Testis (tissue), 3 donors: ENCODE results near the gene ZNF593OS. TPM values are rescaled to one million over a fixed set of nuclear protein-coding genes. Genes with fewer than 3 reads are reported as not detected.

Experiments
- DNase-seq: peaks from one replicate; pipeline ENCODE4 v3.0.0-alpha.2; 2019
- H3K27ac ChIP-seq, 2 donors: fragments of 200-600 bp; sonication (generic); one replicate each; pipeline ENCODE4 v1.5.1; 2019
- H3K27me3 ChIP-seq: fragments of 200-600 bp; sonication (generic); one replicate; pipeline ENCODE4 v1.5.1; 2019
- H3K36me3 ChIP-seq: fragments of 200-600 bp; sonication (generic); one replicate; pipeline ENCODE4 v1.5.1; 2017; ENCODE audit warnings: low read depth; ENCODE audit errors: missing control alignments
- H3K4me1 ChIP-seq: fragments of 200-600 bp; sonication (generic); one replicate; pipeline ENCODE4 v1.5.1; 2019
- H3K4me3 ChIP-seq, 2 donors: fragments of 200-600 bp; sonication (generic); one replicate each; pipeline ENCODE4 v1.5.1; 2017 to 2019
- H3K9me3 ChIP-seq: fragments of 200-600 bp; sonication (generic); one replicate; pipeline ENCODE4 v1.5.1; 2017
- CTCF ChIP-seq, 3 experiments: fragments of 450-650 bp in 2 of 3; fragments of 200-600 bp in 1 of 3; sonication (generic) in 1 of 3; IDR thresholded peaks; one replicate each; pipeline ENCODE4 v1.5.1; 2016 to 2019; ENCODE audit warnings: antibody characterized with exemption in 3 of 3, mild to moderate bottlenecking in 2 of 3, moderate library complexity in 1 of 3
- POLR2A ChIP-seq: fragments of 450-650 bp; IDR thresholded peaks from one replicate; pipeline ENCODE4 v1.6.1; 2017; ENCODE audit warnings: antibody characterized with exemption, mild to moderate bottlenecking, moderate library complexity
- WGBS, 2 donors: methylation state at CpG; one replicate each; pipeline ENCODE4 v1.1.5; 2018; 5-methylcytosine and 5-hydroxymethylcytosine counted together
- intact Hi-C: fragments of 100-400 bp; cut with DNase I; formaldehyde crosslinking; loops from one replicate; pipeline ENCODE4 v1.15.1; 2023; ENCODE audit warnings: low total_unique reads
- polyA plus RNA-seq: library from polyadenylated mRNA; stranded (reverse); fragments of 350-450 nt; fragmentation: Illumina TruSeq; extraction: RNeasy Lipid Tissue Mini Kit (QIAGEN cat#74804); gene quantifications from one replicate; pipeline ENCODE4 v1.2.3, GENCODE V29; 2014; ENCODE audit warnings: low read depth, low replicate concordance; ENCODE audit not compliant: insufficient read depth
- total RNA-seq, 2 donors: library from RNA; depleted of rRNA; stranded (reverse); fragments of >200 nt; gene quantifications; one replicate each; pipeline ENCODE4 v1.2.3, GENCODE V29; 2016

ZNF593OS gene
- total and polyA plus RNA-seq, 3 donors from 2014 or later: 0.62 to 1.7 TPM; not detected in 1

GRCh38 chr1:26187882-26188281 is 16.2 kb upstream of the ZNF593OS start:
- no peak for DNase-seq
- Histone ChIP-seq H3K36me3 (no peaks in the 10 kb centered on the region), H3K27ac (no peak overlapping the region), H3K4me3 (no peak overlapping the region), H3K27me3 (no peaks in the 10 kb centered on the region), H3K4me1 (no peaks in the 10 kb centered on the region), H3K9me3 (no peaks in the 10 kb centered on the region)
- TF ChIP-seq POLR2A (no peak), CTCF (IDR thresholded peaks at IDR 0.05) (no peak)
- WGBS, 2 donors: 93 to 98% methylated on average over 6 of the region's 6 CpGs
- intact Hi-C loops: no loop called here

- no peaks in the 10 kb centered on the region for H3K4me1 ChIP-seq
- no peaks in the 10 kb centered on the region for H3K27me3 ChIP-seq
- no peaks in the 10 kb centered on the region for H3K36me3 ChIP-seq
- no peak overlapping the region for H3K27ac ChIP-seq
- intact Hi-C loops: no loop called here
- no peak overlapping the region for H3K4me3 ChIP-seq
- H3K9me3 ChIP-seq: no peaks in the 10 kb centered on the region
- WGBS, 2 donors: 95 to 97% methylated on average over 19 to 21 of the region's 21 CpGs
- no peak for TF ChIP-seq POLR2A
- no peak for TF ChIP-seq CTCF (IDR thresholded peaks at IDR 0.05)
- DNase-seq: no peak
Observed at GRCh38 chr1:26184883-26185282, 13.3 kb upstream of the ZNF593OS start.

GRCh38 chr1:26184086-26184485 is 12.5 kb upstream of the ZNF593OS start:
- no peak overlapping the region for H3K27ac ChIP-seq
- H3K4me1 ChIP-seq: no peaks in the 10 kb centered on the region
- 88 to 94% methylated on average over 6 to 7 of the region's 7 CpGs for WGBS, 2 donors
- no peak overlapping the region for H3K4me3 ChIP-seq
- no peak for TF ChIP-seq CTCF (IDR thresholded peaks at IDR 0.05)
- no peak for TF ChIP-seq POLR2A
- H3K36me3 ChIP-seq: no peaks in the 10 kb centered on the region
- H3K27me3 ChIP-seq: no peaks in the 10 kb centered on the region
- no peak for DNase-seq
- intact Hi-C loops: no loop called here
- H3K9me3 ChIP-seq: no peaks in the 10 kb centered on the region

GRCh38 chr1:26182383-26182696 is 10.7 kb upstream of the ZNF593OS start:
- intact Hi-C loops: no loop called here

More at GRCh38 chr1:26182383-26182696, 10.7 kb upstream of the ZNF593OS start:
- DNase-seq: no peak
- H3K9me3 ChIP-seq: no peaks in the 10 kb centered on the region
- H3K36me3 ChIP-seq: no peaks in the 10 kb centered on the region
- 85 to 87% methylated on average over 6 to 7 of the region's 7 CpGs for WGBS, 2 donors
- H3K4me3 ChIP-seq: no peak overlapping the region
- H3K27me3 ChIP-seq: no peaks in the 10 kb centered on the region
- no peak for TF ChIP-seq CTCF (IDR thresholded peaks at IDR 0.05)
- no peaks in the 10 kb centered on the region for H3K4me1 ChIP-seq
- H3K27ac ChIP-seq: no peak overlapping the region
